GM10266 (cell line): ENCODE data around the gene ADAM12.

Source experiments
- DNase-seq: peaks from one replicate; pipeline ENCODE4 v3.0.0; 2012; ENCODE audit errors: extremely low spot score
- CTCF ChIP-seq: IDR thresholded peaks from 2 replicates; pipeline ENCODE4 v1.5.1; 2012; ENCODE audit warnings: mild to moderate bottlenecking, low read depth; ENCODE audit not compliant: control insufficient read depth, insufficient read depth; ENCODE audit errors: missing control alignments

The ADAM12 gene

DNA sequence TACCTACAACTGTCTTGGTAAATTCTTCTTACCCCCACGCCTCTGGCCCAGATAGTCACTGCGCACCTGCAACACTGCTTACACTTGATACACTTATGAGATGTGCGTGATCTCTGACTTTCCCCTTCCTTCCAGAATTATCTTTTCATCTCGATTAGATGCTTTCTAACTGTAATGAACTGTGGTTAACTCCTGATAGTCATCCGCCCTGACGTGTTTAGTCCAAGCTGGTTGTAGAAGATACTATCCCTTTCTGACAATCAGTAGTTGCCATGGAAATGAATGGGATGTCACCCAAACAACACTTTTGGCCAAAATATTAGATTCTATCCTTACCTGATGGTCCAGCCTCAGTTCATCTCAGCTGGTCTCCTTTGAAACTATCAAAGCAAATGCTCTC, 241.5 kb downstream of the ADAM12 start:
- no peak for DNase-seq
- no peak for TF ChIP-seq CTCF

GRCh38 chr10:126143117-126143516, 245.2 kb downstream of the ADAM12 start:
- TF ChIP-seq CTCF, result no peak
- DNase-seq, result no peak

DNA sequence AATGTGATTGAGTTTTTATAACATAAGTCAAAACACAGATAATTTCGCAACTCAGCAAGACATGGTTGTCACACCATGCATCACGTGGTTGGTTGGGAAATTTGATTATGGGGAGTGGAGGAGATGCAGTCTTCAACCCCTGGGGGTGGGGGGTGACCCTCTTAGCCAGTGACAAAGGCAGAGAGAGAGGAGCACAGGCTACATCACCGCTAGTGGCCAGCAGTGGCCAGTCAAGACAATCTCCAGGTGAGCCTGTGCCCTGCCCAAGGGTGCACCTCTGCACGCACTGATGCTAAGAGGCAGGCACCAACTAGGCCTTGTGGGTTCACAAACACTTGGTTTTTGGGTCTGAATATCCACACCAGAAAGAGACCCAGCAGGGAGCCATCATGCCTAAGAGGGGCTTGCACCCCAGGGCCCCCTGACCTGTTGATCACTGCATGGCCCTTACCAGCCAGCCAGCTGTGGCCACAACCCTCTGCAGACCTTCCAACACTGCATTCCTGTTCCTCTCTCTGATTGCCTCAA, 247.5 kb downstream of the ADAM12 start:
- DNase-seq, result no peak
- no peak for TF ChIP-seq CTCF

- DNase-seq, result no peak
- TF ChIP-seq CTCF, result no peak
Measured at GRCh38 chr10:126137562-126138221, 250.6 kb downstream of the ADAM12 start.

DNA sequence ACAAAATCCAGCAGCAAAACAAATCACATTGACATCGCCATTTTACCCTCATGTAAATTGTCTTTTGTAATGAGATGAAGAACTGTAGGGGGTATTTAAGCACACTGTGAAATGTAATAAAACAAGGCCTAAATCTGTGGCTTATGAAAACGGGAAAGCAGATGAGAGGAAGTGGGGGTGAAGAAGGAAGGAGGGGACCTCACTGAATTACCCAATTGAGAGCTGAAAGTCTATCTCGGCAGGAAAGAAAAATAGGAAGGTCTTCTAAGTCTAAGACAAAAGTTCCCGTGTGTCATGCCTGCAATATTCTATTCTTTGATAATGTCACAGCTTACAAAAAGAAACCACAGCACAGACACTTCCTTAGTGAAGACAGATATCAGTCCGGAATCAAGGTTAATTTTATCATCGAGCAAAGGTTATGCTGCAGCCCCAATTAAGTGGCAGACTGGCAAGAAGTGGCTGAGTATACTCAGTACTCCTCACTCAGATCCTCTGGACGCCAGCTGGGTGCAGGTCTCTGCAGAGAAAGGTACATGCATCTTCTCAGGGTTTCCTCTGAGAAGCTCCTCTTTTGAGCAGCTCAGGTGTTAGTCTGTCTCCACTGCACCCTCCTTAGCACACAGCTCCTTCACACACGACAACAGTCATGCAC, 252.2 kb downstream of the ADAM12 start:
- TF ChIP-seq CTCF, result no peak
- no peak for DNase-seq

DNA sequence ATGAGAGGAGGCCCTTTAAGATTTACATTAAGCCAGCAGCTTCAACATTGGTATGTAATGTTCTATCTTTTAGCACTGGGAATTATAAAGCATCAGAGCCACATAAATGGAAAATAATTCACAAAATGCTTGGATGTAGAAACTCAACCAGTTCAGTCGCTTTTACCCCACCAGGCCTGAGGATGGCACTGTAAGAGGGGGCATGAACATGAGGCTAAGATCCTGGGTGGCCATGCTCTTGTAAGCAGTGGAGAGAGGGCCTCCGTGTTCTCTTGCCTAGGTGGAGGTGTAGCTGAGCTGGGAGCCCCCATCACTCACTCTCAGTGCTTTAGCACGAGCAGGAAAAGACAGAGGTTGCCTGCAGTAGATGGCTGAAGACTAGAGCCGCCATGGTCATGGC, 253.1 kb downstream of the ADAM12 start:
- no peak for TF ChIP-seq CTCF

More for the DNA sequence above, 253.1 kb downstream of the ADAM12 start:
- DNase-seq, result no peak
